DOHH2 (cell line): ENCODE data around the gene C6orf89.

Experiments
- H3F3A ChIP-seq: fragments of 200-600 bp; sonication (generic), shearing (Covaris generic); 2 replicates; pipeline ENCODE4 v1.6.0; 2016; ENCODE audit warnings: antibody characterized with exemption, mild to moderate bottlenecking; ENCODE audit not compliant: control insufficient read depth, insufficient read depth
- H3K27ac ChIP-seq: fragments of 200-600 bp; sonication (generic); 2 replicates; pipeline ENCODE4 v1.5.1; 2014; ENCODE audit warnings: low read depth, mild to moderate bottlenecking, low read length, moderate library complexity
- H3K27me3 ChIP-seq: fragments of 200-600 bp; sonication (generic); 2 replicates; pipeline ENCODE4 v1.6.1; 2014; ENCODE audit warnings: mild to moderate bottlenecking, low read length, mixed read lengths; ENCODE audit not compliant: control insufficient read depth
- H3K36me3 ChIP-seq: fragments of 200-600 bp; sonication (generic); 2 replicates; pipeline ENCODE4 v1.6.1; 2014; ENCODE audit warnings: mild to moderate bottlenecking, low read length, moderate library complexity, mixed read lengths; ENCODE audit not compliant: control insufficient read depth
- H3K4me1 ChIP-seq: fragments of 200-600 bp; sonication (generic); 2 replicates; pipeline ENCODE4 v1.6.1; 2014; ENCODE audit warnings: mild to moderate bottlenecking, low read length, mixed read lengths; ENCODE audit not compliant: control insufficient read depth
- H3K4me2 ChIP-seq: fragments of 200-600 bp; sonication (generic); 2 replicates; pipeline ENCODE4 v1.6.0; 2014; ENCODE audit warnings: mild to moderate bottlenecking, low read length, moderate library complexity
- H3K4me3 ChIP-seq: fragments of 200-600 bp; sonication (generic); 2 replicates; pipeline ENCODE4 v1.5.1; 2014; ENCODE audit warnings: mild to moderate bottlenecking, low read length, mixed read lengths
- H3K79me2 ChIP-seq: fragments of 200-600 bp; sonication (generic); 2 replicates; pipeline ENCODE4 v1.6.1; 2014; ENCODE audit warnings: mild to moderate bottlenecking, low read length, mixed read lengths; ENCODE audit not compliant: control insufficient read depth
- H3K9me2 ChIP-seq: fragments of 200-600 bp; sonication (generic); replicated peaks from 2 replicates; pipeline ENCODE4 v1.6.1; 2014; ENCODE audit warnings: mild to moderate bottlenecking, low read length, mixed read lengths; ENCODE audit not compliant: control insufficient read depth
- H3K9me3 ChIP-seq: fragments of 200-600 bp; sonication (generic); 2 replicates; pipeline ENCODE4 v1.6.1; 2014; ENCODE audit warnings: antibody characterized with exemption, low read length, mixed read lengths; ENCODE audit not compliant: control insufficient read depth, insufficient read depth
- H4K20me1 ChIP-seq: fragments of 200-600 bp; sonication (generic); 2 replicates; pipeline ENCODE4 v1.6.0; 2014; ENCODE audit warnings: low read depth, mild to moderate bottlenecking, antibody characterized with exemption, low read length, moderate library complexity; ENCODE audit not compliant: control insufficient read depth, insufficient read depth
- EZH2phosphoT487 ChIP-seq: fragments of 200-600 bp; sonication (generic); IDR thresholded peaks from 2 replicates; pipeline ENCODE4 v1.6.1; 2017; ENCODE audit warnings: borderline replicate concordance, mild to moderate bottlenecking, antibody characterized with exemption, low read length, moderate library complexity, mixed read lengths
- TF ChIP-seq, protein P1 (sequence below): fragments of 200-600 bp; sonication (generic); IDR thresholded peaks from one replicate; pipeline ENCODE4 v1.5.1; 2014; ENCODE audit warnings: antibody characterized with exemption, mild to moderate bottlenecking, low read depth, low read length; ENCODE audit not compliant: poor library complexity, severe bottlenecking

The C6orf89 gene

DNA sequence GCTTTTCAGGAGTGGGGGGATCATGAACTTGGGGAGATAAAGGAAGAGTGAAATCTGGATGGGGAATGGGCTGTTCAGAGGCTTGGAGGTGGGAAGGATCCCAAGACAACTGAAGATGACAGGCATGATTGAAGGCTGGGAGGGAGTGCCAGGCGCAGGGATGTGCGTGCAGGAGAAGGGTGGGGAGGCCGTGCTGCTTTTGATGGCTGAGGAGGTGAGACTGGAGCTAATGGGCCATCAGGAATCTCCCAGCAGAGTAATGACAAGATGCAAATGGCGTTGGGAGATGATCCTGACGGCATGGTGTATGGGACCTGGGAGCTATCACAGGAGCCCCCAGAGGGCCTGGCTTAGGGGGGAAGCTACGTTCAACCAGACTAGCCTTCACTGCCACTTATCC lies 48.1 kb upstream of the C6orf89 start:
- Histone ChIP-seq H3K9me2 (no peaks in the 10 kb centered on the region), H3F3A (no peaks in the 10 kb centered on the region), H3K4me2 (no peak overlapping the region), H3K4me1 (peaks cover 4% of the 10 kb centered on the region; the same call in 1 of the 2 replicates), H3K9me3 (no peaks in the 10 kb centered on the region), H3K79me2 (no peaks in the 10 kb centered on the region), H3K36me3 (no peaks in the 10 kb centered on the region), H3K27me3 (peaks cover 49% of the 10 kb centered on the region), H4K20me1 (no peaks in the 10 kb centered on the region), H3K4me3 (no peak overlapping the region), H3K27ac (no peak overlapping the region)
- TF ChIP-seq EZH2phosphoT487 = no peak
- TF ChIP-seq, protein P1, sequence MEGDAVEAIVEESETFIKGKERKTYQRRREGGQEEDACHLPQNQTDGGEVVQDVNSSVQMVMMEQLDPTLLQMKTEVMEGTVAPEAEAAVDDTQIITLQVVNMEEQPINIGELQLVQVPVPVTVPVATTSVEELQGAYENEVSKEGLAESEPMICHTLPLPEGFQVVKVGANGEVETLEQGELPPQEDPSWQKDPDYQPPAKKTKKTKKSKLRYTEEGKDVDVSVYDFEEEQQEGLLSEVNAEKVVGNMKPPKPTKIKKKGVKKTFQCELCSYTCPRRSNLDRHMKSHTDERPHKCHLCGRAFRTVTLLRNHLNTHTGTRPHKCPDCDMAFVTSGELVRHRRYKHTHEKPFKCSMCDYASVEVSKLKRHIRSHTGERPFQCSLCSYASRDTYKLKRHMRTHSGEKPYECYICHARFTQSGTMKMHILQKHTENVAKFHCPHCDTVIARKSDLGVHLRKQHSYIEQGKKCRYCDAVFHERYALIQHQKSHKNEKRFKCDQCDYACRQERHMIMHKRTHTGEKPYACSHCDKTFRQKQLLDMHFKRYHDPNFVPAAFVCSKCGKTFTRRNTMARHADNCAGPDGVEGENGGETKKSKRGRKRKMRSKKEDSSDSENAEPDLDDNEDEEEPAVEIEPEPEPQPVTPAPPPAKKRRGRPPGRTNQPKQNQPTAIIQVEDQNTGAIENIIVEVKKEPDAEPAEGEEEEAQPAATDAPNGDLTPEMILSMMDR = no peak

DNA sequence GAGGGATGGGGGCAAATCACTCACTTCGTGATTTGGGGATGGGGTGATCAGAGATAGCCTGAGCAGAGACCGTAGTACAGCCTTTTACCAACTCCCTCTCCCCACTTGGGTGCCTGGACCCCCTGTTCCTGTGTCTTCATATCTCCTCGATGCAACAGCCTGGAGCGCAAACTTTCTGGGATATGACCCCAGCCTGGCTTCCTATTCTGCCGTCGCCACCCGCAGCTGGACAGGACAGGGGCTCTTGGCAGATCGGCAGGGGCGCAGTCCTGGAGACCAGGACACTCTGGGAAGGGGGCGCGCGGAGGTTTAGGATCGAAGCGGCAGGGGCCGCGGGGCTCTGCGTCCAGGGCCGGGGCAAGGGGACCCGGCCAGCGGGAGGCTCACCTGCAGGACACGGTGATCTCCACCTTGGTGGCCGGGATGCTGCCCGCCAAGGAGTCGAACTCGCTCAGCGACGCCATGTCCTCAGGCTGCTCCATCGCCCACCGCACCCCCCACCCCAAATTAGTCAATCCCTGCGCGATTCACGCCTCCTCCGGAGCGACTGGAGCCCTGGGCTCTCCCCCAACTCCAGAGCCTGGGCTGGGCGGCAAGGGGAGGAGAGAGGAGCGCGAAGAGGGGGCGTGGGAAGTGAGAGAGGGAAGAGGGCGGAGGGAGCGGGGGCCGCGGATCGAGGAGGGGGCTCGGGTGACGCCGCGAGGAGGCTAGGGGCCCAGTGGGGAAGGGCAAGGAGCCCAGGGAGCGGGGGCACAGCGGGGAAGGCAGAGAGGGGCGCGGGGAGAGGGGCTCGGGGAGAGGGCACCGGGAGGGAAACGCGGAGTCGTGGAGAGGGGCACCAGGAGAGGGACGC lies 46.6 kb upstream of the C6orf89 start, which contains the start of gene CPNE5:
Gene CPNE5, minus strand, starts transcription at position 549 of the 853 bp plus-strand sequence. Its CDS starts 67 bp downstream, at position 482.
- Histone ChIP-seq H3K4me1 (peaks cover 4% of the 10 kb centered on the region; the same call in 1 of the 2 replicates), H3K36me3 (no peaks in the 10 kb centered on the region), H3K4me2 (peak within 1 kb of the TSS; percentile 65), H3K79me2 (no peaks in the 10 kb centered on the region), H3K4me3 (peak within 1 kb of the TSS; percentile 48), H3K9me2 (no peaks in the 10 kb centered on the region), H3K9me3 (no peaks in the 10 kb centered on the region), H4K20me1 (no peaks in the 10 kb centered on the region), H3K27me3 (peaks cover 49% of the 10 kb centered on the region), H3K27ac (no peak within 1 kb of the TSS), H3F3A (no peaks in the 10 kb centered on the region)
- TF ChIP-seq, protein P1 = no peak
- TF ChIP-seq EZH2phosphoT487 = no peak

DNA sequence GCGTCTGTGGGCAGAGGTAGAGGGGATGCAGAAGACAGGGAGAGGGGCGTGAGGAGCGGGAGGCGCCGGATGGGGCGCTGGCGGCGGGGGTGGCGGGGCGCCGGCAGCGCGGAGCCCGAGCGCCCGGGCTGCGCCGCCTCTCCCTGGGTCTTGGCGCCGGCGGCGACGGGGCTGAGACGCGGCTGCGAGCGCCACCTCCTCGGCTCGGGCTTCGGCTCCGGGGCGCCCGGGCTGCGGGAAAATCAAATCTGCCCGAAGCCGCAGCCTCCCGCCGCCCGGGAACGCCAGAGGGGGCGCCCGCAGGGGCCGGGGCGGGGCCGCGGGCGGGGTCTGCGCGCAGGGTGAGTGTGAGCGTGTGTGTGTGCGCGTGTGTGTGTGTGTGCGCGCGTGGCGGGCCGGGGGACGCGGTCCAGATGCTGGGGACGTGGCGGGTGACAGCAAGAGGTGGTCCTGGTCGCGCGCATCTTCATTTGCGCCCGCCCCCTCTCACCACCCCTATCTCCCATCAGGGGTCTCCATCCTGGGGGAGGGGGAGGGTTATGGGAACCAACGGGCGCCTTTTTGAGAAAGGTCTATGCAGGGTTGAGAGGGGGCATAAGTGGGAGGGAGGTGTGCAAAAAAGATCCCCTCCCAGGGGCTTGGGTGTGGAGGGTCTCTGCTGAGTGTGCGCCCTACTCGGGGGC lies 45.9 kb upstream of the C6orf89 start:
- peak overlapping the region; percentile 65 for H3K4me2 ChIP-seq
- H3K4me3 ChIP-seq = peak overlapping the region; percentile 48

More for the DNA sequence above, 45.9 kb upstream of the C6orf89 start:
- Histone ChIP-seq H3F3A (no peaks in the 10 kb centered on the region), H3K27ac (no peak overlapping the region), H3K4me1 (peaks cover 4% of the 10 kb centered on the region; the same call in 1 of the 2 replicates), H3K9me2 (no peaks in the 10 kb centered on the region), H4K20me1 (no peaks in the 10 kb centered on the region), H3K9me3 (no peaks in the 10 kb centered on the region), H3K79me2 (no peaks in the 10 kb centered on the region), H3K27me3 (peaks cover 47% of the 10 kb centered on the region), H3K36me3 (no peaks in the 10 kb centered on the region)
- no peak for TF ChIP-seq EZH2phosphoT487
- TF ChIP-seq, protein P1 = peak; percentile 31
